HepG2 (cell line): ENCODE data around the gene TMEM86B. TPM values are rescaled to one million over a fixed set of nuclear protein-coding genes. Genes with fewer than 3 reads are reported as not detected.

Source experiments
- CAMTA2 ChIP-seq: sonication (generic); formaldehyde crosslinking; IDR thresholded peaks from 2 replicates; pipeline ENCODE4 v1.4.0; 2020; ENCODE audit warnings: mild to moderate bottlenecking, missing genetic modification reagents, borderline replicate concordance
- FIP1L1 ChIP-seq: fragments of 200-400 bp; formaldehyde crosslinking; IDR thresholded peaks from 2 replicates; pipeline ENCODE4 v1.6.1; 2018; ENCODE audit warnings: low read depth, mild to moderate bottlenecking, low read length, moderate library complexity, borderline replicate concordance; ENCODE audit not compliant: insufficient read depth
- GABPA ChIP-seq, 2 experiments: IDR thresholded peaks; 2 replicates each; pipeline ENCODE4 v1.6.1; 2011 to 2016; ENCODE audit warnings: low read depth in 2 of 2, low read length in 1 of 2, missing biosample characterization in 1 of 2, missing genetic modification characterization in 1 of 2
- HMGA1 ChIP-seq: sonication (generic); formaldehyde crosslinking; conservative IDR thresholded peaks from 2 replicates; pipeline ENCODE4 v1.4.0; 2020; ENCODE audit warnings: missing genetic modification reagents
- KLF9 ChIP-seq: IDR thresholded peaks from 2 replicates; pipeline ENCODE4 v1.6.1; 2016; ENCODE audit warnings: low read depth
- SRSF4 ChIP-seq: fragments of 200-400 bp; formaldehyde crosslinking; IDR thresholded peaks from one replicate; pipeline ENCODE4 v1.6.1; 2018; ENCODE audit warnings: mild to moderate bottlenecking, low read depth, low read length, moderate library complexity; ENCODE audit not compliant: poor library complexity, severe bottlenecking
- ZFX ChIP-seq: sonication (generic); formaldehyde crosslinking; IDR thresholded peaks from 2 replicates; pipeline ENCODE4 v1.4.0; 2020; ENCODE audit warnings: mild to moderate bottlenecking, low read depth, missing genetic modification reagents, moderate library complexity
- polyA plus RNA-seq, 8 experiments: library from polyadenylated mRNA; depleted of rRNA in 3 of 8; stranded (reverse) in 7 of 8; unstranded in 1 of 8; fragments of >200 nt; fragmentation: Illumina TruSeq in 4 of 8; extraction: Trizol in 4 of 8; gene quantifications; 2 replicates each; pipeline versions ENCODE4 v1.2.1 to v1.2.3, GENCODE V29; 2011 to 2016; ENCODE audit warnings: low read depth in 4 of 8, missing spikeins in 1 of 8, mixed read lengths in 1 of 8; ENCODE audit not compliant: insufficient read depth in 1 of 8
- total RNA-seq, 5 experiments: library from RNA; depleted of rRNA; stranded (reverse); fragments of >200 nt; fragmentation: Illumina TruSeq; extraction: Trizol; gene quantifications; 2 replicates each; pipeline ENCODE4 v1.2.3, GENCODE V29; 2016; ENCODE audit warnings: low read depth in 1 of 5
- TF ChIP-seq, protein P1 (sequence below): IDR thresholded peaks from 2 replicates; pipeline ENCODE4 v1.6.1; 2016
- TF ChIP-seq, protein P2 (sequence below): sonication (generic); formaldehyde crosslinking; IDR thresholded peaks from 2 replicates; pipeline ENCODE4 v1.8.1; 2023; ENCODE audit warnings: mild to moderate bottlenecking, inconsistent platforms, moderate library complexity, missing genetic modification reagents, borderline replicate concordance
- TF ChIP-seq, protein P3 (sequence below): sonication (generic); formaldehyde crosslinking; IDR thresholded peaks from 2 replicates; pipeline ENCODE4 v1.5.0; 2020; ENCODE audit warnings: mild to moderate bottlenecking, missing genetic modification reagents, borderline replicate concordance
- TF ChIP-seq, protein P4 (sequence below): sonication (generic); formaldehyde crosslinking; IDR thresholded peaks from 2 replicates; pipeline ENCODE4 v1.8.0; 2022; ENCODE audit warnings: mild to moderate bottlenecking, missing genetic modification reagents; ENCODE audit not compliant: insufficient replicate concordance
- TF ChIP-seq, protein P5 (sequence below): sonication (generic); formaldehyde crosslinking; IDR thresholded peaks from 2 replicates; pipeline ENCODE4 v1.8.1; 2023; ENCODE audit warnings: mild to moderate bottlenecking, missing genetic modification reagents
- TF ChIP-seq, protein P6 (sequence below): sonication (generic); formaldehyde crosslinking; IDR thresholded peaks from 2 replicates; pipeline ENCODE4 v1.5.1; 2020; ENCODE audit warnings: mild to moderate bottlenecking, missing genetic modification reagents, moderate library complexity
- TF ChIP-seq, protein P7 (sequence below): sonication (generic); formaldehyde crosslinking; IDR thresholded peaks from 2 replicates; pipeline ENCODE4 v1.5.1; 2020; ENCODE audit warnings: mild to moderate bottlenecking, missing genetic modification reagents, moderate library complexity

Gene TMEM86B
- total and polyA plus RNA-seq, 2 of the 13 experiments (the other 11 are each of a cell fraction or from before 2014, with no cell fraction given), result 7.7 to 9.6 TPM

DNA sequence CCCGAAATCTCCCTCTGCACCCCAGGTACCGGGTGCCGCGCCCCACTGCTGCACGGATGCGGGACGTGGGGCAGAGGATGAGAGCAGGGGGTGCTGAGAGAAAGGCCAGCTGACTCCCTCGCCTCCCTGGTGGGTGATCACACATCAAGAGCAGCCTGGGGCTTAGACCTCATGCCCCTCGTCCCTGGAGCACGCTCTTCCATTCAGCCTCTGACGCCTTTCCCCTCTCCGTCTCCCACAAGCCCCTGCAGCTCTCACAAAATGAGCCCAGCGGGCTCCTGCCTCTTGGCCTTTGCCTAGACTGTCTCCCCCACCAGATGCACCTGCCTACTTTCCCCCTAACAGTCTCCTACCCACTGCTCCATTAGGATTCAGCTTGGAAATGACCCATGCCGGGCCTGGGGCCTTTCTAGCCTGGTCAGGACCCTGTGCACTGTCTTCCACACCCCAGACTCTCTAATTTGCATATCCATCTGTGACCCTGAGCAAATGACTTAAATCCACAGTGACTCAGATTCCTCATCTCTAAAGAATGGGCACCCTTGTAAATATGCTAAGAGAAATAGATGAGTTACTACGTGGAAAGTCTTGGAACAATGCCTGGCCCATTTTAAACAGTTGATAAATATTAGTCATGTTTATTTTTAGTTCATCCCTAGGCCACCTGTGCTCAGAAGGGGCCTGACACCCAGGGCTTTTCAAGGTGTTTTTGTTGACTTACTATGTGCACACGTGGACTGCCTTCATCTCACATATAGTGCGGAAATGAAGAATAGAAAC lies 18.7 kb downstream of the TMEM86B start (continued):
- TF ChIP-seq, protein P1, sequence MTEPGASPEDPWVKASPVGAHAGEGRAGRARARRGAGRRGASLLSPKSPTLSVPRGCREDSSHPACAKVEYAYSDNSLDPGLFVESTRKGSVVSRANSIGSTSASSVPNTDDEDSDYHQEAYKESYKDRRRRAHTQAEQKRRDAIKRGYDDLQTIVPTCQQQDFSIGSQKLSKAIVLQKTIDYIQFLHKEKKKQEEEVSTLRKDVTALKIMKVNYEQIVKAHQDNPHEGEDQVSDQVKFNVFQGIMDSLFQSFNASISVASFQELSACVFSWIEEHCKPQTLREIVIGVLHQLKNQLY (CRISPR knock-in tag), result peak; percentile 70; the same call in 1 of the 2 replicates
- TF ChIP-seq ZFX (CRISPR knock-in tag), result peak; percentile 37; the same call in 1 of the 2 replicates
- TF ChIP-seq GABPA (IDR thresholded peaks at IDR 0.05; ENCODE audit: low read depth, low read length), result no peak
- no peak for TF ChIP-seq GABPA (CRISPR knock-in tag; IDR thresholded peaks at IDR 0.05; ENCODE audit: low read depth)
- TF ChIP-seq, protein P2, sequence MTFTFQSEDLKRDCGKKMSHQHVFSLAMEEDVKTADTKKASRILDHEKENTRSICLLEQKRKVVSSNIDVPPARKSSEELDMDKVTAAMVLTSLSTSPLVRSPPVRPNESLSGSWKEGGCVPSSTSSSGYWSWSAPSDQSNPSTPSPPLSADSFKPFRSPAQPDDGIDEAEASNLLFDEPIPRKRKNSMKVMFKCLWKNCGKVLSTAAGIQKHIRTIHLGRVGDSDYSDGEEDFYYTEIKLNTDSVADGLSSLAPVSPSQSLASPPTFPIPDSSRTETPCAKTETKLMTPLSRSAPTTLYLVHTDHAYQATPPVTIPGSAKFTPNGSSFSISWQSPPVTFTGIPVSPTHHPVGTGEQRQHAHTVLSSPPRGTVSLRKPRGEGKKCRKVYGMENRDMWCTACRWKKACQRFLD, result peak; percentile 73; the same call in 1 of the 2 replicates
- no peak; the same call in 1 of the 2 replicates for TF ChIP-seq CAMTA2 (CRISPR knock-in tag)
- TF ChIP-seq, protein P3, sequence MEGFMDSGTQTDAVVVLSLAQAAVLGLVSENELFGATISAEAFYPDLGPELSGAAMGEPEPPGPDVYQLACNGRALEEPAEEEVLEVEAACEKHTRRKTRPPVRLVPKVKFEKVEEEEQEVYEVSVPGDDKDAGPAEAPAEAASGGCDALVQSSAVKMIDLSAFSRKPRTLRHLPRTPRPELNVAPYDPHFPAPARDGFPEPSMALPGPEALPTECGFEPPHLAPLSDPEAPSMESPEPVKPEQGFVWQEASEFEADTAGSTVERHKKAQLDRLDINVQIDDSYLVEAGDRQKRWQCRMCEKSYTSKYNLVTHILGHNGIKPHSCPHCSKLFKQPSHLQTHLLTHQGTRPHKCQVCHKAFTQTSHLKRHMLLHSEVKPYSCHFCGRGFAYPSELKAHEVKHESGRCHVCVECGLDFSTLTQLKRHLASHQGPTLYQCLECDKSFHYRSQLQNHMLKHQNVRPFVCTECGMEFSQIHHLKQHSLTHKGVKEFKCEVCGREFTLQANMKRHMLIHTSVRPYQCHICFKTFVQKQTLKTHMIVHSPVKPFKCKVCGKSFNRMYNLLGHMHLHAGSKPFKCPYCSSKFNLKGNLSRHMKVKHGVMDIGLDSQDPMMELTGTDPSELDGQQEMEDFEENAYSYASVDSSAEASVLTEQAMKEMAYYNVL (CRISPR knock-in tag), result no peak
- TF ChIP-seq SRSF4, result no peak
- TF ChIP-seq, protein P4, sequence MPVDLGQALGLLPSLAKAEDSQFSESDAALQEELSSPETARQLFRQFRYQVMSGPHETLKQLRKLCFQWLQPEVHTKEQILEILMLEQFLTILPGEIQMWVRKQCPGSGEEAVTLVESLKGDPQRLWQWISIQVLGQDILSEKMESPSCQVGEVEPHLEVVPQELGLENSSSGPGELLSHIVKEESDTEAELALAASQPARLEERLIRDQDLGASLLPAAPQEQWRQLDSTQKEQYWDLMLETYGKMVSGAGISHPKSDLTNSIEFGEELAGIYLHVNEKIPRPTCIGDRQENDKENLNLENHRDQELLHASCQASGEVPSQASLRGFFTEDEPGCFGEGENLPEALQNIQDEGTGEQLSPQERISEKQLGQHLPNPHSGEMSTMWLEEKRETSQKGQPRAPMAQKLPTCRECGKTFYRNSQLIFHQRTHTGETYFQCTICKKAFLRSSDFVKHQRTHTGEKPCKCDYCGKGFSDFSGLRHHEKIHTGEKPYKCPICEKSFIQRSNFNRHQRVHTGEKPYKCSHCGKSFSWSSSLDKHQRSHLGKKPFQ (CRISPR knock-in tag), result peak; percentile 80
- TF ChIP-seq, protein P5, sequence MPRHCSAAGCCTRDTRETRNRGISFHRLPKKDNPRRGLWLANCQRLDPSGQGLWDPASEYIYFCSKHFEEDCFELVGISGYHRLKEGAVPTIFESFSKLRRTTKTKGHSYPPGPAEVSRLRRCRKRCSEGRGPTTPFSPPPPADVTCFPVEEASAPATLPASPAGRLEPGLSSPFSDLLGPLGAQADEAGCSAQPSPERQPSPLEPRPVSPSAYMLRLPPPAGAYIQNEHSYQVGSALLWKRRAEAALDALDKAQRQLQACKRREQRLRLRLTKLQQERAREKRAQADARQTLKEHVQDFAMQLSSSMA (CRISPR knock-in tag), result peak; percentile 83; the same call in 1 of the 2 replicates
- TF ChIP-seq, protein P6, sequence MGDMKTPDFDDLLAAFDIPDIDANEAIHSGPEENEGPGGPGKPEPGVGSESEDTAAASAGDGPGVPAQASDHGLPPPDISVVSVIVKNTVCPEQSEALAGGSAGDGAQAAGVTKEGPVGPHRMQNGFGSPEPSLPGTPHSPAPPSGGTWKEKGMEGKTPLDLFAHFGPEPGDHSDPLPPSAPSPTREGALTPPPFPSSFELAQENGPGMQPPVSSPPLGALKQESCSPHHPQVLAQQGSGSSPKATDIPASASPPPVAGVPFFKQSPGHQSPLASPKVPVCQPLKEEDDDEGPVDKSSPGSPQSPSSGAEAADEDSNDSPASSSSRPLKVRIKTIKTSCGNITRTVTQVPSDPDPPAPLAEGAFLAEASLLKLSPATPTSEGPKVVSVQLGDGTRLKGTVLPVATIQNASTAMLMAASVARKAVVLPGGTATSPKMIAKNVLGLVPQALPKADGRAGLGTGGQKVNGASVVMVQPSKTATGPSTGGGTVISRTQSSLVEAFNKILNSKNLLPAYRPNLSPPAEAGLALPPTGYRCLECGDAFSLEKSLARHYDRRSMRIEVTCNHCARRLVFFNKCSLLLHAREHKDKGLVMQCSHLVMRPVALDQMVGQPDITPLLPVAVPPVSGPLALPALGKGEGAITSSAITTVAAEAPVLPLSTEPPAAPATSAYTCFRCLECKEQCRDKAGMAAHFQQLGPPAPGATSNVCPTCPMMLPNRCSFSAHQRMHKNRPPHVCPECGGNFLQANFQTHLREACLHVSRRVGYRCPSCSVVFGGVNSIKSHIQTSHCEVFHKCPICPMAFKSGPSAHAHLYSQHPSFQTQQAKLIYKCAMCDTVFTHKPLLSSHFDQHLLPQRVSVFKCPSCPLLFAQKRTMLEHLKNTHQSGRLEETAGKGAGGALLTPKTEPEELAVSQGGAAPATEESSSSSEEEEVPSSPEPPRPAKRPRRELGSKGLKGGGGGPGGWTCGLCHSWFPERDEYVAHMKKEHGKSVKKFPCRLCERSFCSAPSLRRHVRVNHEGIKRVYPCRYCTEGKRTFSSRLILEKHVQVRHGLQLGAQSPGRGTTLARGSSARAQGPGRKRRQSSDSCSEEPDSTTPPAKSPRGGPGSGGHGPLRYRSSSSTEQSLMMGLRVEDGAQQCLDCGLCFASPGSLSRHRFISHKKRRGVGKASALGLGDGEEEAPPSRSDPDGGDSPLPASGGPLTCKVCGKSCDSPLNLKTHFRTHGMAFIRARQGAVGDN (CRISPR knock-in tag), result peak; percentile 98
- TF ChIP-seq KLF9 (CRISPR knock-in tag), result peak; percentile 58; the same call in 1 of the 2 replicates
- no peak for TF ChIP-seq FIP1L1
- TF ChIP-seq, protein P7, sequence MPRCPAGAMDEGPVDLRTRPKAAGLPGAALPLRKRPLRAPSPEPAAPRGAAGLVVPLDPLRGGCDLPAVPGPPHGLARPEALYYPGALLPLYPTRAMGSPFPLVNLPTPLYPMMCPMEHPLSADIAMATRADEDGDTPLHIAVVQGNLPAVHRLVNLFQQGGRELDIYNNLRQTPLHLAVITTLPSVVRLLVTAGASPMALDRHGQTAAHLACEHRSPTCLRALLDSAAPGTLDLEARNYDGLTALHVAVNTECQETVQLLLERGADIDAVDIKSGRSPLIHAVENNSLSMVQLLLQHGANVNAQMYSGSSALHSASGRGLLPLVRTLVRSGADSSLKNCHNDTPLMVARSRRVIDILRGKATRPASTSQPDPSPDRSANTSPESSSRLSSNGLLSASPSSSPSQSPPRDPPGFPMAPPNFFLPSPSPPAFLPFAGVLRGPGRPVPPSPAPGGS (CRISPR knock-in tag), result peak; percentile 51; the same call in 1 of the 2 replicates
- TF ChIP-seq HMGA1 (CRISPR knock-in tag), result no peak
